GM10248 (cell line): Measurements from ENCODE around the gene HEXIM1.

Source experiments
- CTCF ChIA-PET: fragments of 300-600 bp; sonication (Branson Sonifier 250); formaldehyde crosslinking; extraction: SDS; loops from one replicate; lab custom pipeline; 2021; ENCODE audit warnings: antibody characterized with exemption; lab: Yijun Ruan, JAX
- POLR2A ChIA-PET: fragments of 350-650 bp; sonication (Branson Sonifier 250); formaldehyde crosslinking; extraction: SDS; loops from one replicate; lab custom pipeline; 2020; ENCODE audit warnings: antibody characterized with exemption; lab: Yijun Ruan, JAX
- DNase-seq: peaks from one replicate; pipeline ENCODE4 v3.0.0; 2012; ENCODE audit errors: extremely low spot score
- CTCF ChIP-seq: IDR thresholded peaks from 2 replicates; pipeline ENCODE4 v1.5.1; 2012; ENCODE audit warnings: mild to moderate bottlenecking, low read depth; ENCODE audit errors: extremely low read depth, missing control alignments, control extremely low read depth

Gene HEXIM1

GRCh38 chr17:45171338-45172231, 23.3 kb downstream of the HEXIM1 start:
- no peak for DNase-seq
- TF ChIP-seq CTCF, result no peak

GRCh38 chr17:45172232-45172540, 23.9 kb downstream of the HEXIM1 start:
- DNase-seq, result no peak
- TF ChIP-seq CTCF, result no peak
- ChIA-PET CTCF (interaction anchor here (1.3 to 5.8 kb wide), 6 partner anchors 10 to 47 kb away, joined by 4 to 41 read pairs (median 16); partner anchors contain the start of genes ACBD4 and HEXIM2), POLR2A (interaction anchor here (1.0 to 2.9 kb wide), 2 partner anchors 20 to 23 kb away, joined by 3 to 23 read pairs; partner anchors contain the start of gene HEXIM1)

More at GRCh38 chr17:45171338-45172231, 23.3 kb downstream of the HEXIM1 start:
- ChIA-PET POLR2A (interaction anchor here (1.0 to 2.9 kb wide), 2 partner anchors 13 to 22 kb away, joined by 3 to 23 read pairs; partner anchors contain the start of gene HEXIM1), CTCF (interaction anchor here (0.9 to 5.8 kb wide), 4 partner anchors 10 to 36 kb away, joined by 3 to 41 read pairs (median 24); partner anchors contain the start of genes ACBD4 and HEXIM2)

GRCh38 chr17:45172541-45173286, 24.4 kb downstream of the HEXIM1 start:
- POLR2A ChIA-PET, result interaction anchor here (1.0 to 2.9 kb wide), 2 partner anchors 21 to 23 kb away, joined by 3 to 23 read pairs; partner anchors contain the start of gene HEXIM1
- CTCF ChIA-PET, result interaction anchor here (0.7 to 5.8 kb wide), 11 partner anchors 9 to 104 kb away, joined by 3 to 41 read pairs (median 6); partner anchors contain the start of genes ACBD4 and HEXIM2
- peak; percentile 56 for DNase-seq
- TF ChIP-seq CTCF, result no peak

GRCh38 chr17:45175759-45176115, 27.5 kb downstream of the HEXIM1 start:
- CTCF ChIA-PET, result interaction anchor here (0.8 to 1.1 kb wide), 6 partner anchors 9 to 77 kb away, joined by 3 to 8 read pairs (median 3); partner anchors contain the start of gene ACBD4
- no peak for TF ChIP-seq CTCF
- POLR2A ChIA-PET, result no interaction called here
- DNase-seq, result no peak

GRCh38 chr17:45177563-45177962, 29.3 kb downstream of the HEXIM1 start:
- no peak for DNase-seq
- ChIA-PET POLR2A (interaction anchor here (0.5 kb wide), 1 partner anchor 29 kb away, joined by 6 read pairs; the partner anchor contains the start of gene HEXIM1), CTCF (interaction anchor here (0.7 to 1.6 kb wide), 3 partner anchors 26 to 54 kb away, joined by 3 to 6 read pairs (median 4); partner anchors contain the start of gene ACBD4)
- no peak for TF ChIP-seq CTCF
